Chondrocyte (in vitro differentiated cells): ENCODE results near the gene CD274. TPM values are rescaled to one million over a fixed set of nuclear protein-coding genes. Genes with fewer than 3 reads are reported as not detected.

Experiments used
- DNase-seq: peaks from one replicate; pipeline ENCODE4 v3.0.0; 2021; ENCODE audit warnings: mixed read lengths, low spot score
- H3K27ac Mint-ChIP-seq: one replicate; pipeline ENCODE4 v1.8.0; 2021; ENCODE audit warnings: mild to moderate bottlenecking, moderate library complexity, mixed read lengths; ENCODE audit not compliant: unreplicated experiment
- H3K27me3 Mint-ChIP-seq: 2 replicates; pipeline ENCODE4 v1.8.0; 2021; ENCODE audit warnings: low read depth, mixed read lengths
- H3K36me3 Mint-ChIP-seq: 2 replicates; pipeline ENCODE4 v1.8.0; 2021; ENCODE audit warnings: low read depth, mixed read lengths
- H3K4me1 Mint-ChIP-seq: 2 replicates; pipeline ENCODE4 v1.8.0; 2021; ENCODE audit warnings: low read depth, mild to moderate bottlenecking, mixed read lengths
- H3K4me3 Mint-ChIP-seq: one replicate; pipeline ENCODE4 v1.8.0; 2021; ENCODE audit warnings: mild to moderate bottlenecking, moderate library complexity, mixed read lengths; ENCODE audit not compliant: unreplicated experiment
- H3K9me3 Mint-ChIP-seq: 2 replicates; pipeline ENCODE4 v1.8.0; 2021; ENCODE audit warnings: low read depth, mixed read lengths
- total RNA-seq: library from RNA; stranded (reverse); gene quantifications from 3 replicates; pipeline ENCODE4 v1.2.1, GENCODE V29; 2021
- TF ChIP-seq, protein P1 (sequence below): fragments of 200-600 bp; sonication (generic); IDR thresholded peaks from 2 replicates; pipeline ENCODE4 v1.5.0; 2021; ENCODE audit warnings: antibody characterized with exemption, mild to moderate bottlenecking, moderate library complexity

CD274 gene
- total RNA-seq, 1 donor from 2014 or later: 0.12 TPM

- no peak for DNase-seq
- H3K9me3 Mint-ChIP-seq: no peaks in the 10 kb centered on the region
- H3K27me3 Mint-ChIP-seq: no peaks in the 10 kb centered on the region
- no peaks in the 10 kb centered on the region for H3K36me3 Mint-ChIP-seq
- no peak overlapping the region for H3K4me3 Mint-ChIP-seq
- TF ChIP-seq, protein P1, sequence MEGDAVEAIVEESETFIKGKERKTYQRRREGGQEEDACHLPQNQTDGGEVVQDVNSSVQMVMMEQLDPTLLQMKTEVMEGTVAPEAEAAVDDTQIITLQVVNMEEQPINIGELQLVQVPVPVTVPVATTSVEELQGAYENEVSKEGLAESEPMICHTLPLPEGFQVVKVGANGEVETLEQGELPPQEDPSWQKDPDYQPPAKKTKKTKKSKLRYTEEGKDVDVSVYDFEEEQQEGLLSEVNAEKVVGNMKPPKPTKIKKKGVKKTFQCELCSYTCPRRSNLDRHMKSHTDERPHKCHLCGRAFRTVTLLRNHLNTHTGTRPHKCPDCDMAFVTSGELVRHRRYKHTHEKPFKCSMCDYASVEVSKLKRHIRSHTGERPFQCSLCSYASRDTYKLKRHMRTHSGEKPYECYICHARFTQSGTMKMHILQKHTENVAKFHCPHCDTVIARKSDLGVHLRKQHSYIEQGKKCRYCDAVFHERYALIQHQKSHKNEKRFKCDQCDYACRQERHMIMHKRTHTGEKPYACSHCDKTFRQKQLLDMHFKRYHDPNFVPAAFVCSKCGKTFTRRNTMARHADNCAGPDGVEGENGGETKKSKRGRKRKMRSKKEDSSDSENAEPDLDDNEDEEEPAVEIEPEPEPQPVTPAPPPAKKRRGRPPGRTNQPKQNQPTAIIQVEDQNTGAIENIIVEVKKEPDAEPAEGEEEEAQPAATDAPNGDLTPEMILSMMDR: no peak
- H3K27ac Mint-ChIP-seq: no peak overlapping the region
- peaks cover 6% of the 10 kb centered on the region for H3K4me1 Mint-ChIP-seq
Observed at GRCh38 chr9:5518171-5518936, 68.0 kb downstream of the CD274 start.

GRCh38 chr9:5518937-5519319 lies 68.6 kb downstream of the CD274 start:
- Mint-ChIP-seq H3K9me3 (no peaks in the 10 kb centered on the region), H3K27ac (no peak overlapping the region), H3K36me3 (no peaks in the 10 kb centered on the region), H3K4me1 (peaks cover 6% of the 10 kb centered on the region), H3K4me3 (no peak overlapping the region), H3K27me3 (no peaks in the 10 kb centered on the region)
- TF ChIP-seq, protein P1: no peak
- DNase-seq: no peak

Other genes starting within 250 kb of the CD274 start
- gene INSL4, start 219.1 kb upstream of the CD274 start, total RNA-seq: not detected in 3 replicates
- gene RLN2, start 145.8 kb upstream of the CD274 start, total RNA-seq: not detected in 3 replicates
- not detected in 3 replicates for gene RLN1, start 110.7 kb upstream of the CD274 start, total RNA-seq
- 11.1 to 16.6 TPM (median 13.5 TPM) in 3 replicates for gene PLGRKT, start 12.6 kb upstream of the CD274 start, total RNA-seq
- 0.73 to 1.3 TPM (median 1.1 TPM) in 3 replicates for gene PDCD1LG2, start 60.0 kb downstream of the CD274 start, total RNA-seq
- gene RIC1, start 178.6 kb downstream of the CD274 start, total RNA-seq: 34.4 to 40.7 TPM (median 39.3 TPM) in 3 replicates